ENCODE results near the gene MICAL3. TPM values are rescaled to one million over a fixed set of nuclear protein-coding genes. Genes with fewer than 3 reads are reported as not detected.
"Not testable (repeated sequence)": the region's sequence is repeated elsewhere in the genome, so short reads cannot be mapped to it uniquely, and the experiment has no call there.

MICAL3 gene
- total RNA-seq, 1 donor from 2014 or later: 54.8 TPM

GRCh38 chr22:18005201-18005926 lies 19.0 kb downstream of the MICAL3 start:
- peaks cover 14% of the 10 kb centered on the region for H3K4me1 Mint-ChIP-seq (ENCODE audit: low read depth)
- H3K27me3 Mint-ChIP-seq: peaks cover 2% of the 10 kb centered on the region
- no peaks in the 10 kb centered on the region for H3K36me3 Mint-ChIP-seq (ENCODE audit: insufficient read depth)
- TF ChIP-seq, protein P1, sequence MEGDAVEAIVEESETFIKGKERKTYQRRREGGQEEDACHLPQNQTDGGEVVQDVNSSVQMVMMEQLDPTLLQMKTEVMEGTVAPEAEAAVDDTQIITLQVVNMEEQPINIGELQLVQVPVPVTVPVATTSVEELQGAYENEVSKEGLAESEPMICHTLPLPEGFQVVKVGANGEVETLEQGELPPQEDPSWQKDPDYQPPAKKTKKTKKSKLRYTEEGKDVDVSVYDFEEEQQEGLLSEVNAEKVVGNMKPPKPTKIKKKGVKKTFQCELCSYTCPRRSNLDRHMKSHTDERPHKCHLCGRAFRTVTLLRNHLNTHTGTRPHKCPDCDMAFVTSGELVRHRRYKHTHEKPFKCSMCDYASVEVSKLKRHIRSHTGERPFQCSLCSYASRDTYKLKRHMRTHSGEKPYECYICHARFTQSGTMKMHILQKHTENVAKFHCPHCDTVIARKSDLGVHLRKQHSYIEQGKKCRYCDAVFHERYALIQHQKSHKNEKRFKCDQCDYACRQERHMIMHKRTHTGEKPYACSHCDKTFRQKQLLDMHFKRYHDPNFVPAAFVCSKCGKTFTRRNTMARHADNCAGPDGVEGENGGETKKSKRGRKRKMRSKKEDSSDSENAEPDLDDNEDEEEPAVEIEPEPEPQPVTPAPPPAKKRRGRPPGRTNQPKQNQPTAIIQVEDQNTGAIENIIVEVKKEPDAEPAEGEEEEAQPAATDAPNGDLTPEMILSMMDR (IDR thresholded peaks at IDR 0.05; ENCODE audit: unreplicated experiment): no peak
- no peak overlapping the region for H3K4me3 Mint-ChIP-seq (ENCODE audit: low read depth)
- peaks cover 4% of the 10 kb centered on the region for H3K9me3 Mint-ChIP-seq (ENCODE audit: low read depth)
- peak overlapping the region; percentile 17 for H3K27ac Mint-ChIP-seq
- no peak for DNase-seq (ENCODE audit: low spot score, unreplicated experiment)

DNA sequence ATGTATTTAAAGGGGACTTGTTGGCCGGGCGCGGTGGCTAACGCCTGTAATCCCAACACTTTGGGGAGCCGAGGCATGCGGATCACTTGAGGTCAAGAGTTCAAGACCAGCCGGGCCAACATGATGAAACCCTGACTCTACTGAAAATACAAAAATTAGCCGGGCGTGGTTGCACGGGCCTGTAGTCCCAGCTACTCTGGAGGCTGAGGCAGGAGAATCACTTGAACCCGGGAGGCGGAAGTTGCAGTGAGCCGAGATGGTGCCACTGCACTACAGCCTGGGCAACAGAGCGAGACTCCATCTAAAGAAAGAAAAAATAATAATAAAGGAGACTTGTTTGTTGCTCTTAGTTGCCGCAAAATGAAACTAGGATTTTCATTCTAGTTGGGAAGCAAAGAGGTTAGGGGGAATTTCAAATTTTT lies 22.5 kb downstream of the MICAL3 start:
- H3K9me3 Mint-ChIP-seq (ENCODE audit: low read depth): not testable (repeated sequence)

DNA sequence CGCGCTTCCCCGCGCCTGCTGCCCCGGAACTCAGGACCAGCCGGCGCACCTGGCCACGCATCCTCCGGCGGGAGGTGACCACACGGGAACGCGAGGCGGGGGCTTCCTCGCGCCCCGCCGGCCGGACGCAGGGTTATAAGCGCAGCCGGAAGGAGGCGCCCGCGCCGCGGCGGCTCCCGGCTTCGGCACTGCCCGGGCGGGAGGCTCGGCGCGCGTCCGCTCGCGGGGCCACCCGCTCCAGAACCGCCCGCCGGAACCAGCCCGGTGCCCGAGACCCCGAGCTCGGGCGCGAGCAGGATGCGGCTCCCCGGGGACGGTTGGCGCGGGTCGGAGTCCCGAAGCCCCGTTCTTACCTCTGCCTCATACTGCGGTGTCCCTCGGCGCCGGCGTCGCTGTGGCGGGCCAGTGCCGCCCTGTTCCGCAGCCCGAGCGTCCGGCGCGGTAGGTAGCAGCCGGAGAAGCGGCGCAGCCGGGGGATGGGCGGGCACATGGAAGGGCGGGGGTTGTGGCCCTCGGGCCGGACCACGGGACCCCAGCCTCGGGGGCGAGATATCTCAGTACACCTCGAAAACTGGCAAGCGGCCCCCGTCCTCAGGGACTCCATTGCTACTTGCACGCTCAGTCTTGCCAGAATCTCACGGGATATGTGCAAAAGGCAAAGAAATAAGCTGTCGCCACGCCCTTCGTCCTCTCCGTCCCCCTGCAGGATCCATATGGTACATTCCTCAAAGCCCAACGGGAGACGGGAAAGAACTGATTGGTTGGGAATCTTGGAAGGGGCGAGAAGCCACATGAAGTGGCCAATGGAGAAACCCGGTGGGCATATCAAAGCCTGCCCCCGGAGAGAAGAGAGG lies 23.1 kb downstream of the MICAL3 start:
- Mint-ChIP-seq H3K4me3 (ENCODE audit: low read depth) (peak overlapping the region; percentile 84), H3K4me1 (ENCODE audit: low read depth) (peaks cover 18% of the 10 kb centered on the region), H3K27ac (peak overlapping the region; percentile 100), H3K36me3 (ENCODE audit: insufficient read depth) (no peaks in the 10 kb centered on the region), H3K27me3 (no peaks in the 10 kb centered on the region), H3K9me3 (ENCODE audit: low read depth) (peaks cover 4% of the 10 kb centered on the region)
- DNase-seq (ENCODE audit: low spot score, unreplicated experiment): peak; percentile 73
- TF ChIP-seq, protein P1 (IDR thresholded peaks at IDR 0.05; ENCODE audit: unreplicated experiment): peak; percentile 66

More for the DNA sequence above, 22.5 kb downstream of the MICAL3 start:
- peaks cover 18% of the 10 kb centered on the region for H3K4me1 Mint-ChIP-seq (ENCODE audit: low read depth)
- DNase-seq (ENCODE audit: low spot score, unreplicated experiment); H3K27me3 Mint-ChIP-seq; H3K36me3 Mint-ChIP-seq (ENCODE audit: insufficient read depth): not testable (repeated sequence)
- H3K27ac Mint-ChIP-seq: peak overlapping the region; percentile 100
- H3K4me3 Mint-ChIP-seq (ENCODE audit: low read depth): peak overlapping the region; percentile 84

DNA sequence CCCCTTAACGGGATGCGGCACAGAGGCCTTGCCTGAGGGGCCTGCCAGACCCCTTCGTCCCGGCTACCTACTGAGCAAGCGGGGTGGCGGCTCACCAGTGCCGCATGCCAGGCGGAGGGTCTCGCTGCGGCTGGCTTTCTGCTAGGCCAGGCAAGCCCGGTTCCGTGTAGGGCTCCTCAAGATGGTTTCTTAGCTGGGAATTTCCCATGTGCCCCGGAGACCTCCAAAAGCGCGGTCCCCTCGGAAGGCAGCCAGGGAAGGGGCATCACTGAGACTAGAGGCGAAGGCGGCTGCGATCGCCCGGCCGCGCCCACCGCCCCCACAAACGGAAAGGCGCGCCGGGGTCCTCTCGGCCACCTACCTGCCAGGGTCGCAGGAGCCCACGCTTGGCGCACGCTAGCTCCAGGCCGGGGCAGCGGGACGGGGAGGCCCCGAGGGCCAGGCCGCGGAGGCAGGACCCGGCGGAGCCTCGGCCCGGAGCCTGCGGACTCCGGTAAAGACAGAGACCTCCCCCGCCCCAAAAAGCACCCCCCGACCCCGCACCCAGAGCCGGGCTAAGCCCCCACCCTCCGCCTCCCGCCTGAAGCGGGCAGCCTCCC lies 23.8 kb downstream of the MICAL3 start:
- H3K27ac Mint-ChIP-seq: peak overlapping the region; percentile 88
- H3K4me1 Mint-ChIP-seq (ENCODE audit: low read depth): peaks cover 10% of the 10 kb centered on the region
- H3K4me3 Mint-ChIP-seq (ENCODE audit: low read depth): peak overlapping the region; percentile 75
- peak; percentile 18 for DNase-seq (ENCODE audit: low spot score, unreplicated experiment)
- H3K9me3 Mint-ChIP-seq (ENCODE audit: low read depth): peaks cover 4% of the 10 kb centered on the region
- H3K36me3 Mint-ChIP-seq (ENCODE audit: insufficient read depth): no peaks in the 10 kb centered on the region
- TF ChIP-seq, protein P1 (IDR thresholded peaks at IDR 0.05; ENCODE audit: unreplicated experiment): no peak
- no peaks in the 10 kb centered on the region for H3K27me3 Mint-ChIP-seq

GRCh38 chr22:17999851-18000250 lies 24.5 kb downstream of the MICAL3 start:
- no peaks in the 10 kb centered on the region for H3K27me3 Mint-ChIP-seq
- no peaks in the 10 kb centered on the region for H3K36me3 Mint-ChIP-seq (ENCODE audit: insufficient read depth)
- TF ChIP-seq, protein P1 (IDR thresholded peaks at IDR 0.05; ENCODE audit: unreplicated experiment): no peak
- H3K4me3 Mint-ChIP-seq (ENCODE audit: low read depth): peak overlapping the region; percentile 75
- peaks cover 6% of the 10 kb centered on the region for H3K4me1 Mint-ChIP-seq (ENCODE audit: low read depth)
- H3K27ac Mint-ChIP-seq: peak overlapping the region; percentile 88
- DNase-seq (ENCODE audit: low spot score, unreplicated experiment): no peak
- H3K9me3 Mint-ChIP-seq (ENCODE audit: low read depth): peaks cover 4% of the 10 kb centered on the region
